ENCODE measurements around the gene MRC1.

The MRC1 gene

DNA sequence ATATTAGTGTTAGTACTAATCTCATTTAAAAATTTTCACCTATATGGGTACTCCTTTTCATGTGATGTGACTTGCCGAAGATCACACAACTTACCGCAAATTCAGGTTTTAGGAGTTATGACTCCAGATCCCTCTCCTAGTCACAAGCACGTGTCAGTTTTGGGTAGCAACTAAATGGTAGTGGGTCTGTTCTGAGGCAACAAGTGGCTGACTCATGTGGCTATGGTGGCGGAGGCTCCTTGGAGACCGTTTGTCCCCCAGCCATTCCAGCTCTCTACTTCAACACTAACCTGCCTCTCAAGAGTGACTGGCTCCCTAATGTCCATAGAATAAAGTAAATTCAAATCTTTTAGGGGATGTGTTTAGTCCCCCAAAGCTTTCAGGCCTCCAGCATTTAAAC is 39.5 kb downstream of the MRC1 start:
- FAIRE-seq, result no peak

DNA sequence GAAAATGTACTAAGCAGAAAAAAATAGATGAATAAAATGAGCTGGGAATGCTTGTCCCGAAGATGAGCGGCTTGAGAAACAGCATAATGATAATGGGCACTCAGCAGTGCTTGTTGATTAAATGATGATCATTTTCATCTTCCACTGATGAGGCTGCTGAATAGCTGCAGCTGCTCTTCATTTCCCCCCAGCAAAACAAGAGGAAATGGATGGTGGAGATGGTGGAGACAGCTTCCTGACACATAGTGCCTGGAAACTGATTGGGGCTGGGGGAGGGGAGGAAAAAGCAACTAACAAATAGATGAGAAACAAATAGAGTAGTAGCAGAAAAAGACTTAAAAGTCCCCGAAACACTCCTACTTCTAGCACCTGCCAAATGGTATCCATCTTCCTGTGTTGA is 41.4 kb downstream of the MRC1 start:
- no peak for FAIRE-seq

DNA sequence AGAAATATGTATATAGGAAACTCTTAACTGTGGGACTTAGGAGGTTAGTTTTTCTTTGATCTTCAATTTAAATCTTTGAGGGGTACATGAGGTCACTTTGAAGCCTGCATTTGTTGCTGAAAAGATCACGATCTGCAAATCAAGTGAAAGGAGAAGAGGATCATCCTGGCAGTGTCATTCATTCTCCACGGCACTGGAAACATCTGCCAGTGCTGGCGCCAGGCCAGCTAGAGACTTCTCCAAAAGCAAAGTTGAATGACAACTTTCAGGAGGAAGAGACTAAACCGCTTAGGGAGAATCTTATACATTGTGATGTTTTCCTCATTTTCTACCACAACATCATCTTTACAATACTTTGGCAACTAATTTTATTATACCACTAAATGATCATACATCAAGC is 42.5 kb downstream of the MRC1 start:
- no peak for FAIRE-seq

DNA sequence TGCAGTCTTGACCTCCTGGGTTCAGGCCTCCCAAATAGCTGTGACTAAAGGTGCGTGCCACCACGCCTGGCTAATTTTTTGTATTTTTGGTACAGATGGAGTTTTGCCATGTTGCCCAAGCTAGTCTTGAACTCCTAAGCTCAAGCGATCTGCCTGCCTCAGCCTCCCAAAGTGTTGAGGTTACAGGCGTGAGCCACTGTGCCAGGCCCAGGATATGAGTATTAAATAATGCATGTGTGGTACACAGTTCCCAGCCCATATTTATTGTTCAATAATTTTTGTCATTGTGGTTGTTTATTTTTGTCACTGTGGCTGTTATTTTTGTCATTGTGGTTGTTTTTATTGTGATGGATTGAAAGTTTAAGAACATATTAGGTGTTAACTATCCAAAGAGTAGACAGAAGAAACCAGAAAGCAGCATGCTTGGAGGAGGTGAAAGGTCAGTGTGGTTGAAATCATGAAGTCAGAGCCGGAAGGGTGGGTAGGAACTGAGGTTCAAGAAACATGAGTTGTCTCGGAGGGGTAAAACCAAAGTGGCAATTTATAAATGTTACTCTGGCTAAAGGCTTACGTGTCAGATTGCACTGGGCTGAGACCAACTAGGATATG is 45.0 kb downstream of the MRC1 start:
- FAIRE-seq, result no peak

GRCh38 chr10:17857040-17857439 is 47.9 kb downstream of the MRC1 start:
- FAIRE-seq, result no peak

GRCh38 chr10:17859492-17860156 is 50.5 kb downstream of the MRC1 start:
- FAIRE-seq, result no peak

GRCh38 chr10:17861760-17862159 is 52.6 kb downstream of the MRC1 start:
- FAIRE-seq, result no peak

DNA sequence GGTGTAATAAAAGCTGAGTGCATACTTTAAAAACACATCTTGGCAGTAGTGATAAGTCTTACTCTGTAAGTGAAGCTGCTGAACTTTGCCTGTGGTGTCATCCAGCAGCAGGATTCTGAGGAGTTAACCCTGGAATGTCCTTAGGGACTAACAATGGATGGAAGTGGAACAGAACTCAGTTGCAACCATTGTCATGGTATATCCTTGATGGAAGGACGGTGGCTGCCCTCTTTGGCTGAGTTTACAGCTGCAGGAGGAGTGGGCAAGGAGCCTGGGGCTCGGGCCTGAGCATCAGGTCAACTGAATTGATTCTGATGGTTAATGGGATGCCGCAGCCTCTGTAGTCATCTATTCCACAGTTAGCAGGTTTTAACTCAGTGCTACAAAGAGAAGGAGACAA is 56.2 kb downstream of the MRC1 start:
- no peak for FAIRE-seq

DNA sequence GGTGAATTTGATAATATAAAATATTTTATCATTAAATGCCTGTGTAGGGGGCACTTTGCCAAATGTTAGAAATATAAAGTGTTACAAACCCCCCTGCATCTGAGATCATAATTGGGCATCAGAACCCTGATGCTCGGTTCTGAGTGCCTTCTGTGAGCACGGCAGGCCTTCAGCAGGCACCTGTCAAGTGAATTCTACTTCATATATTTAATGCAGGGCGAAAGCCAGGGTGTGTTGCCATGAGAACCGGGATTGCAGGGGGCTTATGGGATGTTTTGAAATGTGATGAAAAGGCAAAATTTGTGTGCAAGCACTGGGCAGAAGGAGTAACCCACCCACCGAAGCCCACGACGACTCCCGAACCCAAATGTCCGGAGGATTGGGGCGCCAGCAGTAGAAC is 57.2 kb downstream of the MRC1 start:
- FAIRE-seq, result no peak

- no peak for FAIRE-seq
Measured at GRCh38 chr10:17867056-17867455, 57.9 kb downstream of the MRC1 start.

GRCh38 chr10:17871036-17871435 is 61.9 kb downstream of the MRC1 start:
- no peak for FAIRE-seq

GRCh38 chr10:17872191-17873091 is 63.3 kb downstream of the MRC1 start:
- FAIRE-seq, result no peak

- FAIRE-seq, result no peak
Measured at GRCh38 chr10:17873946-17874345, 64.8 kb downstream of the MRC1 start.

GRCh38 chr10:17877121-17877520 is 68.0 kb downstream of the MRC1 start:
- FAIRE-seq, result no peak

- FAIRE-seq, result no peak
Measured at GRCh38 chr10:17878896-17879295, 69.7 kb downstream of the MRC1 start.

DNA sequence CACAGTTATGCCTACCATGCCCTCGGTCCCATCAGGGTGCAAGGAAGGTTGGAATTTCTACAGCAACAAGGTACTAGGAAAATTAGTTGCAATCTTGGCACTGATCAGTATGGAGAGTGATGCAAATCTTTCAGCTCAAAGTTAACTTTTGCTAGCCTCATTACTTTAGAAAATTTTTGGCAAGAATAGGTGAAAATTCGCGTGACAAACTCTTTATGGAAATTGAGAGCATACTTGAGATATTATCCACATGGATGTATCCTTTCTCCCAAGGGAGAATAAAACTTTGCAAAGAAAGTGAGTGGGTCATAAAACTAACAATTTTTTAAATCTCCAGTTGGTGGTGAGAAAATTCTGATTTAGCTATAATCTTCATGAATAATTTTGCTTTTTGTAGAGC is 71.5 kb downstream of the MRC1 start:
- no peak for FAIRE-seq

DNA sequence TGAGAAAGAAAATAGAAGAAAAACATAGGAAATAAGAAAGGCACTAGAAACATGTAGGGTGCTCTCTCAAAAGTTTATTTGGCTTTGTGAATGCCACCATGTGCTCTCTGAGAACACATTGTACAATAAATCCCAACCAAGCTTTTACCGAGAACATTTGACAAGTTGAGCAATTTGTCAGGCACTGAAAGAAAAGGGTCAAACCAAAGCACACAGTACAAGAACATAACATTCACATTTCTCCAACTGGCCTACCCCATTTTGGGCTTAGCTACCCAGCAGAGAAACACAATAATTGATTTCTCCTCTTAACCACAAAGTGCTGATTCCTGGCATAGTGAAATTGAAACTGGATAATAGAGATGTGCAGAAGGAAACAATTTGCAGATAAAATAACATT is 73.4 kb downstream of the MRC1 start:
- no peak for FAIRE-seq

GRCh38 chr10:17883621-17884020 is 74.5 kb downstream of the MRC1 start:
- peak; percentile 76 for FAIRE-seq

DNA sequence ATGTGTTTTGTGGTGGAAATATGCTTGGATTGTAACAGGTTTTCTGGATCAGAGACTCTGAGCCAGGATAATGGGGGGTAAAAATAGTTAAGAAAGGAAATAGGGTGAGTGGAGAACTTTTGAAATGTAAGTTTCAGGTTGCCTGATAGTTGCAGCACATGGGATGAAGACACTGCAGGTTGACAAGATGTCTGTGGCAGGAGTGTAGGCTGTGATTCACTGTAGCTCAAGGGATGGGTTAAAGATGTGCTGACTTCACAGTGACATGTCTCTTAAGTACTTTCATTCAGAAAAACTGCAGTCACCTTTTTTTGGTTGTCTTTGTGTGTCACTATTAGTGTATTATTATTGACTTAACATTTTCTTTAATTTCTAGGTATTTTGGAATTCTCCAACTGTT is 79.0 kb downstream of the MRC1 start:
- no peak for FAIRE-seq

DNA sequence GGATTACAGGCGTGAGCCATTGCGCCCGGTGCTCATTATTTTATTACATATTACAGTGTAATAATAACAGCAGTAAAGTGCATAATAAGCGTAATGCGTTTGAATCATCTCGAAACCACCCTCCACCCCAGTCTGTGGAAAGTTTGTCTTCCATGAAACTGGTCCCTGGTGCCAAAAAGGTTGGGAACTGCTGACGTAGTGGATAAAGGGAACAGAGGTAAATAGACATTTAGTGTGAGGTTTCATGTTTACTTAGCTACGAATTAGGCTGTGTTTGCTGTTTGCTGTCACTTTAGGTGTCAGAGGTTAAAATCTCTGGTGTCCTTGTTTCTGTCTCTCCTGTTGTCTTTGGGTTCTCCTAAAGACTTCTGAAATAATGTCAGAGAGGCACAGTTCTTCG is 82.3 kb downstream of the MRC1 start:
- FAIRE-seq, result peak; percentile 86

GRCh38 chr10:17904564-17904963 is 95.4 kb downstream of the MRC1 start:
- FAIRE-seq, result no peak

DNA sequence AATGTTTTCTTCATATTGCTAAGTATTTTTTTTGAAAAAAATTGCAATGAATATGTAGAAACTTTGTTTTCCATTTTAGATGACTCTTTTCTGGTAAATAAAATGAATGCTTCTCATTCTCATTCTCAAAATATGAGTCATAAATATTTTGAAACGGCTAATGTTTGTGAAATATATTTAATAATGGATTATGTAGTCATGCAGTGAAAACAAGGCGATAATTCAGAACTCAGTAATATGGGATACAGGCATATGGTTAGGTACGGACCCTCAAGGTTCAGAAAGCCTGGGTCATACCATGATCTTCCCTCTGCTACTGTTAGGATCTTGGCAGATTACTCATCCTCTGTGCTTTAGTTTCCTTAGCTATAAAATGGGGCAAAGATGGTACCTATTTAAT is 96.3 kb downstream of the MRC1 start:
- FAIRE-seq, result no peak

DNA sequence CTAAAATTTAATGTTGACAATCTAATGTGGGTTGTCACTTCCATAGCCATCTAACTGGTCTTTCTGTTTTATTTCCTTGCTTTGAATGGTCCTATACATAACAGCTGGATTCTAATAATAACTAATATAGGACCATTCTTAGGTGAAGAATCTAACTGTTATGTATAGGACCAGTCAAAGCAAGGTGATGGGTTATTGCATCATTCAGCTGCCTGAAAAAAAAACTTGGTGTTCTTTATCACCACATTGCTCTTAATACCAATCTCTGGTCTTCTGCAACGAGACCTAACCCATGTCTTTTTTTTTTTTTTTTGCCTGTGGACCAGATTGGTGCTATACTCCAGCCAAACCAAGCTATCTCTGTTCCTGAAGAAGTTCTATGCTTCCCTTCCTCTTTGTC is 96.9 kb downstream of the MRC1 start:
- FAIRE-seq, result no peak

DNA sequence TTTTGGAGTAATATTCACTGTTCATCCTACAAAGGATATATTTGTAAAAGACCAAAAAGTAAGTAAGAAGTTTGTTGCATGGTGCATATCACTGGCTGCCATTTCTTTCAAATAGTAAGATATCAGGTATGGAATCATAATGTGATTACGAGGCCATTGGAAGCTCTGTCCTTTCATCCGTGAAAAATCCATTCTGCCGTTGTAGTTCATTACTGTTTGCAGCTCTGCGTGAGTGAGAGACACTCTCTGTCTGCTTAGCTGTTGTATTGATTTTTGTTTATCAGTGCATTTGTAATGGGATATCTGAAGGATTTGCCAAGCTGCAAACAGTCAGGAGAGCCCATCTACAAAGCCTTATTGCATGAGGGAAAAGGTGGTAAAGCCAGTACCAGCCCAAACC is 98.5 kb downstream of the MRC1 start:
- no peak for FAIRE-seq
